Vagina (tissue), 2 donors: Measurements from ENCODE around the gene GREB1. TPM values are rescaled to one million over a fixed set of nuclear protein-coding genes. Genes with fewer than 3 reads are reported as not detected.

Experiments used
- DNase-seq, 2 donors: peaks; one replicate each; pipeline ENCODE4 v3.0.0-alpha.2; 2017; ENCODE audit errors: extremely low spot score in 2 of 2
- H3K27ac ChIP-seq: fragments of 200-600 bp; sonication (generic); one replicate; pipeline ENCODE4 v1.5.1; 2019
- H3K27me3 ChIP-seq: fragments of 200-600 bp; sonication (generic); one replicate; pipeline ENCODE4 v1.5.1; 2019
- H3K36me3 ChIP-seq, 2 donors: fragments of 200-600 bp; sonication (generic); one replicate each; pipeline ENCODE4 v1.5.1; 2017 to 2019
- H3K4me1 ChIP-seq: fragments of 200-600 bp; sonication (generic); one replicate; pipeline ENCODE4 v1.5.1; 2019
- H3K4me3 ChIP-seq, 2 donors: fragments of 200-600 bp; sonication (generic); 1 replicate in 1 of 2; 2 replicates in 1 of 2; pipeline ENCODE4 v1.5.1; 2016 to 2019
- H3K9me3 ChIP-seq: fragments of 200-600 bp; sonication (generic); one replicate; pipeline ENCODE4 v1.5.1; 2019
- POLR2A ChIP-seq, 2 donors: fragments of 450-650 bp; IDR thresholded peaks; one replicate each; pipeline ENCODE4 v1.6.1; 2017; ENCODE audit warnings: antibody characterized with exemption in 2 of 2, mild to moderate bottlenecking in 2 of 2, moderate library complexity in 2 of 2
- POLR2AphosphoS5 ChIP-seq, 2 donors: sonication (generic); formaldehyde crosslinking; IDR thresholded peaks; one replicate each; pipeline ENCODE4 v1.9.0; 2017; ENCODE audit warnings: antibody characterized with exemption in 2 of 2, mild to moderate bottlenecking in 2 of 2, low read depth in 1 of 2; ENCODE audit not compliant: insufficient read depth in 1 of 2
- intact Hi-C: fragments of 100-400 bp; cut with DNase I; formaldehyde crosslinking; loops from one replicate; pipeline ENCODE4 v1.15.1; 2023
- total RNA-seq: library from RNA; depleted of rRNA; stranded (reverse); fragments of >200 nt; gene quantifications from one replicate; pipeline ENCODE4 v1.2.3, GENCODE V29; 2016
- TF ChIP-seq, protein P1 (sequence below), 3 experiments: fragments of 450-650 bp in 2 of 3; fragments of 200-600 bp in 1 of 3; sonication (generic) in 1 of 3; IDR thresholded peaks; one replicate each; pipeline ENCODE4 v1.5.1; 2017 to 2019; ENCODE audit warnings: antibody characterized with exemption in 3 of 3, mild to moderate bottlenecking in 2 of 3, moderate library complexity in 2 of 3

The GREB1 gene
- total RNA-seq, 1 donor from 2014 or later, result 35.4 TPM

- H3K27me3 ChIP-seq, result no peaks in the 10 kb centered on the region
- intact Hi-C loops, result no loop called here
- H3K36me3 ChIP-seq, result peaks cover 0 to 29% of the 10 kb centered on the region in 2 donors
- no peak overlapping the region for H3K27ac ChIP-seq
- H3K9me3 ChIP-seq, result no peaks in the 10 kb centered on the region
- TF ChIP-seq POLR2AphosphoS5 (IDR thresholded peaks at IDR 0.05; ENCODE audit: insufficient read depth in 1 of 2, low read depth in 1 of 2) (no peak), POLR2A (IDR thresholded peaks at IDR 0.05) (no peak)
- TF ChIP-seq, protein P1, sequence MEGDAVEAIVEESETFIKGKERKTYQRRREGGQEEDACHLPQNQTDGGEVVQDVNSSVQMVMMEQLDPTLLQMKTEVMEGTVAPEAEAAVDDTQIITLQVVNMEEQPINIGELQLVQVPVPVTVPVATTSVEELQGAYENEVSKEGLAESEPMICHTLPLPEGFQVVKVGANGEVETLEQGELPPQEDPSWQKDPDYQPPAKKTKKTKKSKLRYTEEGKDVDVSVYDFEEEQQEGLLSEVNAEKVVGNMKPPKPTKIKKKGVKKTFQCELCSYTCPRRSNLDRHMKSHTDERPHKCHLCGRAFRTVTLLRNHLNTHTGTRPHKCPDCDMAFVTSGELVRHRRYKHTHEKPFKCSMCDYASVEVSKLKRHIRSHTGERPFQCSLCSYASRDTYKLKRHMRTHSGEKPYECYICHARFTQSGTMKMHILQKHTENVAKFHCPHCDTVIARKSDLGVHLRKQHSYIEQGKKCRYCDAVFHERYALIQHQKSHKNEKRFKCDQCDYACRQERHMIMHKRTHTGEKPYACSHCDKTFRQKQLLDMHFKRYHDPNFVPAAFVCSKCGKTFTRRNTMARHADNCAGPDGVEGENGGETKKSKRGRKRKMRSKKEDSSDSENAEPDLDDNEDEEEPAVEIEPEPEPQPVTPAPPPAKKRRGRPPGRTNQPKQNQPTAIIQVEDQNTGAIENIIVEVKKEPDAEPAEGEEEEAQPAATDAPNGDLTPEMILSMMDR (IDR thresholded peaks at IDR 0.05), result no peak
- H3K4me1 ChIP-seq, result no peaks in the 10 kb centered on the region
- DNase-seq, result no peak
- H3K4me3 ChIP-seq, result no peak overlapping the region
Measured at GRCh38 chr2:11598228-11598731, 64.4 kb downstream of the GREB1 start.

GRCh38 chr2:11602563-11603204 lies 68.8 kb downstream of the GREB1 start:
- intact Hi-C loops, result no loop called here
- DNase-seq, result no peak
- TF ChIP-seq POLR2A (IDR thresholded peaks at IDR 0.05) (no peak), POLR2AphosphoS5 (IDR thresholded peaks at IDR 0.05; ENCODE audit: insufficient read depth in 1 of 2, low read depth in 1 of 2) (no peak)
- no peak overlapping the region for H3K27ac ChIP-seq
- no peak overlapping the region for H3K4me3 ChIP-seq
- no peaks in the 10 kb centered on the region for H3K4me1 ChIP-seq
- peaks cover 0 to 38% of the 10 kb centered on the region in 2 donors for H3K36me3 ChIP-seq
- no peaks in the 10 kb centered on the region for H3K27me3 ChIP-seq
- H3K9me3 ChIP-seq, result no peaks in the 10 kb centered on the region

- no peak for DNase-seq
- Histone ChIP-seq H3K4me3 (no peak overlapping the region), H3K36me3 (peaks cover 0 to 29% of the 10 kb centered on the region in 2 donors), H3K27me3 (no peaks in the 10 kb centered on the region), H3K4me1 (no peaks in the 10 kb centered on the region), H3K27ac (no peak overlapping the region), H3K9me3 (no peaks in the 10 kb centered on the region)
- intact Hi-C loops, result no loop called here
- TF ChIP-seq, protein P1 (IDR thresholded peaks at IDR 0.05), result no peak
- TF ChIP-seq POLR2A (IDR thresholded peaks at IDR 0.05), result no peak
- no peak for TF ChIP-seq POLR2AphosphoS5 (IDR thresholded peaks at IDR 0.05; ENCODE audit: insufficient read depth in 1 of 2, low read depth in 1 of 2)
Measured at GRCh38 chr2:11610624-11611242, 76.9 kb downstream of the GREB1 start.

DNA sequence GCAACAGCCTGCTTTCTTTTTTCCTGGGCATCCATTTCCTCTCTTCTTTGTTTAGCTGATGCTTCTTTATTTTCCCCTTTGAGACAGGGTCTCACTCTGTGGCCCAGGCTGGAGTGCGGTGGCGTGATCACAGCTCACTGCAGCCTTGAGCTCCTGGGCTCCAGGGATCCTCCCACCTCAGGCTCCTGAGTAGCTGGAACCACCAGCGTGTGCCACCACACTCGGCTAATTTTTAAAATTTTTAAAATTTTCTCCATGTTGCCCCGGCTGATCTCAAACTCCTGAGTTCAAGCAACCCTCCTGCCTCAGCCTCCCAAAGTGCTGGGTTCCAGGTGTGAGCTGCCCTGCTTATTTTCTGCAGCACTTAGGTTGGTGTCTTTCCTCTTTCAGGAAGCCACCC lies 77.4 kb downstream of the GREB1 start:
- Histone ChIP-seq H3K9me3 (no peaks in the 10 kb centered on the region), H3K27me3 (no peaks in the 10 kb centered on the region), H3K36me3 (peaks cover 0 to 34% of the 10 kb centered on the region in 2 donors), H3K4me1 (no peaks in the 10 kb centered on the region), H3K4me3 (no peak overlapping the region), H3K27ac (no peak overlapping the region)
- no peak for DNase-seq
- TF ChIP-seq POLR2A (IDR thresholded peaks at IDR 0.05) (no peak), POLR2AphosphoS5 (IDR thresholded peaks at IDR 0.05; ENCODE audit: insufficient read depth in 1 of 2, low read depth in 1 of 2) (no peak)
- TF ChIP-seq, protein P1 (IDR thresholded peaks at IDR 0.05), result no peak
- intact Hi-C loops, result no loop called here

- DNase-seq, result no peak
- Histone ChIP-seq H3K27me3 (no peaks in the 10 kb centered on the region), H3K36me3 (peaks cover 0 to 46% of the 10 kb centered on the region in 2 donors), H3K9me3 (no peaks in the 10 kb centered on the region), H3K4me3 (no peak overlapping the region), H3K27ac (no peak overlapping the region), H3K4me1 (no peaks in the 10 kb centered on the region)
- no peak for TF ChIP-seq POLR2A (IDR thresholded peaks at IDR 0.05)
- no peak for TF ChIP-seq POLR2AphosphoS5 (IDR thresholded peaks at IDR 0.05; ENCODE audit: insufficient read depth in 1 of 2, low read depth in 1 of 2)
- TF ChIP-seq, protein P1 (IDR thresholded peaks at IDR 0.05), result no peak
- intact Hi-C loops, result no loop called here
Measured at GRCh38 chr2:11612553-11613215, 78.8 kb downstream of the GREB1 start.
